Measurements from ENCODE around the gene GPAM. TPM values are rescaled to one million over a fixed set of nuclear protein-coding genes. Genes with fewer than 3 reads are reported as not detected.

GPAM gene
- total and polyA plus RNA-seq, 10 of the 15 experiments (the other 5 are each of a cell fraction or from before 2014, with no cell fraction given), result 3.3 to 9.4 (median 7.4) TPM

- TF ChIP-seq NFIC (IDR thresholded peaks at IDR 0.05; ENCODE audit: low read depth, low read length) (no peak), EED (IDR thresholded peaks at IDR 0.05; ENCODE audit: low read depth) (no peak), RFX5 (IDR thresholded peaks at IDR 0.05; ENCODE audit: low read depth, low read length) (no peak)
These were observed 5.9 kb upstream of the GPAM start (continued) for GRCh38 chr10:112189465-112189864.

GRCh38 chr10:112187527-112187926, 4.0 kb upstream of the GPAM start:
- ChIA-PET SMC1A (ENCODE audit: uncharacterized antibody, unreplicated experiment) (no interaction called here), RAD21 (ENCODE audit: unreplicated experiment) (no interaction called here), CTCF (no interaction called here), POLR2A (no interaction called here)
- no peak overlapping the region for H2AFZ ChIP-seq (ENCODE audit: control insufficient read depth, low read depth, low read length)
- TF ChIP-seq ZNF217 (IDR thresholded peaks at IDR 0.05), result no peak
- TF ChIP-seq TCF7 (IDR thresholded peaks at IDR 0.05; ENCODE audit: borderline replicate concordance), result no peak
- no peak for TF ChIP-seq ZNF274 (IDR thresholded peaks at IDR 0.05; ENCODE audit: insufficient read depth, insufficient read length)
- TF ChIP-seq EP300 (IDR thresholded peaks at IDR 0.05; ENCODE audit: borderline replicate concordance in 1 of 2, control insufficient read depth in 1 of 2, low read depth in 2 of 2, low read length in 2 of 2), result no peak
- TF ChIP-seq EGR1 (IDR thresholded peaks at IDR 0.05; ENCODE audit: borderline replicate concordance in 1 of 2, low read depth in 2 of 2, low read length in 2 of 2), result no peak
- no peak for TF ChIP-seq TBL1XR1 (IDR thresholded peaks at IDR 0.05; ENCODE audit: low read depth, low read length)
- TF ChIP-seq BMI1 (IDR thresholded peaks at IDR 0.05; ENCODE audit: borderline replicate concordance), result no peak
- no peak for TF ChIP-seq CTCF (IDR thresholded peaks at IDR 0.05 in 2 of 3, conservative IDR thresholded peaks at IDR 0.05 in 1 of 3; ENCODE audit: control insufficient read depth in 2 of 3, extremely low read depth in 1 of 3, insufficient read depth in 1 of 3, low read depth in 3 of 3, low read length in 3 of 3)
- H3K4me3 ChIP-seq, result no peak overlapping the region
- BruUV-seq (replicated peaks), result no TSS peak
- no peak for ATAC-seq
- no peak overlapping the region for H3K4me2 ChIP-seq (ENCODE audit: control insufficient read depth, insufficient read depth)
- no peak overlapping the region for H3K27ac ChIP-seq (ENCODE audit: control insufficient read depth, insufficient read depth)
- H3K9ac ChIP-seq (ENCODE audit: control insufficient read depth, insufficient read depth, low read length), result no peak overlapping the region
- H3K36me3 ChIP-seq (ENCODE audit: control insufficient read depth in 2 of 2, insufficient read depth in 2 of 2, low read length in 1 of 2), result no peaks in the 10 kb centered on the region
- WGBS (ENCODE audit: insufficient coverage, insufficient replicate concordance, low lambda C conversion rate, missing lambda C conversion rate), result 61% methylated on average over 2 of the region's 2 CpGs
- no peak for DNase-seq (ENCODE audit: low read depth, low spot score)
- in situ Hi-C loops (cut with MboI) (no loop called here), intact Hi-C loops (cut with micrococcal nuclease; ENCODE audit: unreplicated experiment) (loop anchor here (10.0 kb wide), 1 partner anchor 267 kb away; no protein-coding TSS in a partner anchor)
- H4K20me1 ChIP-seq (ENCODE audit: control insufficient read depth, insufficient read depth), result no peaks in the 10 kb centered on the region
- peaks cover 4% of the 10 kb centered on the region for H3K79me2 ChIP-seq (ENCODE audit: control insufficient read depth, insufficient read depth, low read length)
- H3K27me3 ChIP-seq (replicated peaks in 1 of 2; ENCODE audit: control insufficient read depth in 2 of 2, insufficient read depth in 2 of 2, low read length in 1 of 2), result no peaks in the 10 kb centered on the region
- no peaks in the 10 kb centered on the region for H3K4me1 ChIP-seq (ENCODE audit: control insufficient read depth, insufficient read depth, low read length)
- FAIRE-seq, result no peak
- peaks cover 3% of the 10 kb centered on the region; the same call in 2 of the 3 replicates for H3K9me3 ChIP-seq (replicated peaks; ENCODE audit: control insufficient read depth, insufficient read depth, low read length)
